ENCODE results near the gene SPOCK1.
"Not testable (repeated sequence)": the region's sequence is repeated elsewhere in the genome, so short reads cannot be mapped to it uniquely, and the experiment has no call there.

The SPOCK1 gene

DNA sequence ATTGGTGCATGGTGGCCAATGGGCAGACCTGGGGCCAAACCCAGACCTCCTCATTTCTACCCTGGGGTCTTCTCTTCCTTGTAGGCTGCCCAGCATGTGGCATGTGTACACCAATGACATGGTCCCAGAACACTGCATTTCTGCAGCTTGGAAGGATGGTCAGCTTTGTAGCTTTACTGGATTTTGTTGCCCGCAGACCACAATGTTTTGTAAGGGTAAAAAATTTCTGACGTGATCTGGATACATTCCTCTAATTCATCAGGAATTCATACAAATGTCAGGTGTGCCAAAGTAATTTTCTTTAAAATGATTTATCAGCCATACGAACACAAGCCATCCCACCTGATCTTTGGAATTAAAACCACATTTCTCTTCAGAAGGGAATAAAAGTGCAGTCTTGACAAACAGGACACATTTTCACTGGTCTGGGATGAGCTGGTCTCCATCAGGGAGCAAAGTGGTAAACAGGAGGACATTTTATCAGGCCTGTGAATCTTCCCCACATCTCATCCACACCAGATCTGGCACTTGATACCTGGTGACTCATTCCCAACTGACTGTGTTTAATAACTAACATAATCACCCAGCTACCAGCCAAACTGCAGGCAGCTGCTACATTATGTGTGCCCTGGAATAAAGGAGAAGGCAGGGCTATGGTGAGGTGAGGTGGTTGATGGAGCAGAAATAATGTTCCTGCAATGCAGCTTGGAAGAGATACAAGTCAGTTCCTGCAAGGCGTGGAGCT, 103.9 kb downstream of the SPOCK1 start:
- peak; percentile 50 for DNase-seq (ENCODE audit: low spot score)

DNA sequence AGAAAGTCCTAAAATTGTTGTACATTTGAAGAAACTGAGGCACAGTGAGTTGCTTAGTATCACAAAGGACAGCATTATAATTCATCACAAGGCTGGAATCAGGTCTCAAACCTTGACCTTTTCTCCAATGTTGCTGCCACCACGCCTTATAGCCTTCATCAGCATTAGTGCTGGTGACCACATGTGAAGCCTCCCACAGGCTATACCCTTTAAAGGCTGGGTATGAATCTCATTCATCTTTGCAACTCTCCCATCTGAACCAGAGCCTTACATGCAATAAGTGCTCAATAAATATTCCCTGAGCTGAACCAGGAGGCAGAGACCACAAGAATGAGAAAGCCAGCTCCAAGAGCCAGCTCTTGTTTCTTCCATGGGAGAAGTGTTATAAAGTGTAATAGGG, 104.7 kb downstream of the SPOCK1 start:
- no peak for DNase-seq (ENCODE audit: low spot score)

GRCh38 chr5:137393196-137393993, 105.7 kb downstream of the SPOCK1 start:
- DNase-seq (ENCODE audit: low spot score), result no peak

DNA sequence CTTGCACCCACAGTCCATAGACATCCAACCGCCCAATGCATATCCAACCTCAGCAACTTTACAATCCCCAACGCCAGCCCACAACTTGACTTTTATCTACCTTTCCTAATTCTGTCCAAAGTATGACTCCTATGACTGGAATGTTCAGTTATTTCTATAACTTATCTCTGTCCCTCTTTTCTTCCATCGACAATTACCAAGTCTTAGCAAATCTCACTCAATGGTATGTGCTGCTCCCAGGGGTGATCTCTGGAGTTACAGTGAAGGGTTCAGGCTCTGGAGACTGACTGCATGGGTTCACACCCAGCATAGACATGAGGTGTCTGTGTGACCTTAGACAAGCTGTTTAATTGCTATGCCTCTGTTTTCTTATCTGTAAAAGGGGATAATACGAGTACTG, 106.9 kb downstream of the SPOCK1 start:
- no peak for DNase-seq (ENCODE audit: low spot score)

- DNase-seq (ENCODE audit: low spot score), result not testable (repeated sequence)
Measured at GRCh38 chr5:137391044-137391443, 108.1 kb downstream of the SPOCK1 start.

GRCh38 chr5:137389042-137389441, 110.1 kb downstream of the SPOCK1 start:
- no peak for DNase-seq (ENCODE audit: low spot score)

- DNase-seq (ENCODE audit: low spot score), result no peak
Measured at GRCh38 chr5:137385064-137385463, 114.1 kb downstream of the SPOCK1 start.

GRCh38 chr5:137383909-137384308, 115.2 kb downstream of the SPOCK1 start:
- no peak for DNase-seq (ENCODE audit: low spot score)

DNA sequence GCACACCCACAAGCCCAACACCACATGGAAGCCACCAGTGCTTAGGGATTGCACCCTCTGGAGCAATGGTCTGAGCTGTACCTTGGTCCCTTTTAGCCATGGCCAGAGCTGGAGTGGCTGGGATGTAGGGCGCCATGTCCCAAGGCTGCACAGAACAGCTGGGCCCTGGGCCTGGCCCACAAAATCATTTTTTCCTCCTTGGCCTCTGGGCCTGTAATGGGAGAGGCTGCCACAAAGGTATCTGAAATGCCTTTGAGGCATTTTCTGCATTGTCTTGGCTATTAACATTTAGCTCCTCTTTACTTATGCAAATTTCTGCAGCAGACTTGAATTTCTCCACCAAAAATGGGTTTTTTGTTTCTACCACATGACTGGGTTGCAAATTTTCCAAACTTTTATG, 117.6 kb downstream of the SPOCK1 start:
- no peak for DNase-seq (ENCODE audit: low spot score)

GRCh38 chr5:137379555-137380286, 119.4 kb downstream of the SPOCK1 start:
- DNase-seq (ENCODE audit: low spot score), result no peak

DNA sequence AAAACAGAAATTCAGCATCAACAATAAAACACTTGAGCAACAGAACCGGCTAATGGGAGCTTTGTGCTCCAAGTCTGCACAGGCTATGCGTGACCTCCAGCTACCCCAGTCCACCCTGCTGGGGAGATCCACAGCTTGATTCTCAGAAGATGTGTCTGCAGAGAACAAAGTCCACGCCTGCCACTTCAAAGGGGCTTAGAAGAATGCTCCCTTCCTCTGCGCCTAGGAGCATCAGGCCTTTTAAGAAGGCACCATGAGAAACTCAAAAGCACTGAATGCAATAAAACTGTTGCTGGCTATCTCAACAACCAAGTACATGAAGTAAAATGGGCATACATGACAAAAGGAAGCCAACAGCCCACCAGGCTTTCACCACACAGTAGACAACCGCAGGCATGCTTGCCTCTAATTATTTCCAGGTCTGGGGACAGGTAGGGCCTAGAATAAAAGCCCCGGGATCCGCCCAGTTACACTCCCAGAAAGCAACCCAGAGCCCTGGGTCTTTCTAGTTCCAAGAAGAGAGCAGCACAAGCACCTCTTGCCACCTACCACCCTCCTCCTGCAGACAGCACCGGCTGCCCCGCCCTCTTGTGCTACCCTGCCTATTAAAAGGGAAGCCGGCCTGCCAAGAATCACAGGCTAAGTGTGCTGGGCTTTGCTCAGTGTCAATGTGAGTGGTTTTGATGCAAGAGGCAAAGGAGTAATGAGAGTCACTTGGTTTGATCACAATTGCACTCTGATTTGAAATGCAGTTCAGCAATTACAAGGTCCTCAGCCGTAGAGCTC, 123.2 kb downstream of the SPOCK1 start:
- DNase-seq (ENCODE audit: low spot score), result peak; percentile 17

GRCh38 chr5:137374110-137374714, 124.9 kb downstream of the SPOCK1 start:
- no peak for DNase-seq (ENCODE audit: low spot score)

DNA sequence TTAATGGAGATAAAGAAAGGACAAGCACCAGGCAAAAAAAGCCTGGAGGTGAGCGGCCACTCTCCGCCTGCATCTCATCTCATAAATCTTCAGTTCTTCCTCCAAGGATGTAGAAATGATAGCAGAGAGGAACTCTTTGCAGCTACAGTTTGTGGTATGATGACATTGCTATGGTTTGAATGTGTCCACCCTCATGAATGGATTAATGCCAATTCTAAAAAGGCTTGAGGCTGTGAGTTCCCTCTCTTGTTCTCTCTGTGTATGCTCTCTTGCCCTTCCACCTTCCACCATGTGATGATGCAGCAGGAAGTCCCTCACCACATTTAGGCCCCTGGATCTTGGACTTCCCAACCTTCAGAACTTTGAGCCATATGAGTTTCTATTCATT, 126.4 kb downstream of the SPOCK1 start:
- DNase-seq (ENCODE audit: low spot score), result no peak

GRCh38 chr5:137372016-137372772, 126.9 kb downstream of the SPOCK1 start:
- DNase-seq (ENCODE audit: low spot score), result no peak

- DNase-seq (ENCODE audit: low spot score), result no peak
Measured at GRCh38 chr5:137370096-137371071, 128.7 kb downstream of the SPOCK1 start.

- no peak for DNase-seq (ENCODE audit: low spot score)
Measured at GRCh38 chr5:137368651-137369050, 130.5 kb downstream of the SPOCK1 start.

DNA sequence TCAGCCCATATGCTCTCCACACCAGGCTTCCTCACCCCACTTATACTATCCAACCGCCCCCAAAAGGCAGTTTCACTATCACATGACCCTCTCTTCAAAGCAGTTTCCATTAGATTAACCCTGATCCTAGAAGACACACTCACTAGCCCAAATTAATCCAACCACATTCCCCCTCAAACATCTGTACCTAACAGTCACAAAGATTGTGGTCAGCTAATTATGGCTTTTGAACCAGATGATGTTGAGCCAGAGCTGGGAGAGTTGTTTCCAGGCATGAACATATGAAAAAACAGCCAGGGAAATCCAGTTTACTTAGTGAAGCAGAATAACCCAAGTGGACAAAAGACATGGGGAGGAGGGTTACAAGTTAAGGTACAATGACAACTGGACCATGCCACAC, 131.2 kb downstream of the SPOCK1 start:
- no peak for DNase-seq (ENCODE audit: low spot score)

DNA sequence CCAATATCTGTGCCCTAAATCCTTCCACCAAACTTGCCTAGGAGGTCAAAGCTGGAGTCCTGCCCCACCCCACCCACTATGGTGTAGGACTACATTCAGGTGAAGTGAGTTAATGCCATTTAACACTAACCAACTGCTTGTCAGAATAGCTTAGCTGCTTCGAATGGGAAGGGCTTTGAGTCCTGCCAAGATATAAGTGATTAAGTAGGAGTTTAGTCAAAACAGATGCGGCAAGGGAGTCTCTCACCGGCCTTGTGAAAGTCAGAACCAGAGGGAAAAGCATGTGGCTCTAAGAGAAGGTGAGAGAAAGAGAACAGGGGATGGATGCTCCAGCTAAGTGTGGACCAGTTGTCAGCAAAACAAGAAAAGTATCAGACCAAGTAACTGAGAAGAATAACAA, 132.6 kb downstream of the SPOCK1 start:
- no peak for DNase-seq (ENCODE audit: low spot score)

DNA sequence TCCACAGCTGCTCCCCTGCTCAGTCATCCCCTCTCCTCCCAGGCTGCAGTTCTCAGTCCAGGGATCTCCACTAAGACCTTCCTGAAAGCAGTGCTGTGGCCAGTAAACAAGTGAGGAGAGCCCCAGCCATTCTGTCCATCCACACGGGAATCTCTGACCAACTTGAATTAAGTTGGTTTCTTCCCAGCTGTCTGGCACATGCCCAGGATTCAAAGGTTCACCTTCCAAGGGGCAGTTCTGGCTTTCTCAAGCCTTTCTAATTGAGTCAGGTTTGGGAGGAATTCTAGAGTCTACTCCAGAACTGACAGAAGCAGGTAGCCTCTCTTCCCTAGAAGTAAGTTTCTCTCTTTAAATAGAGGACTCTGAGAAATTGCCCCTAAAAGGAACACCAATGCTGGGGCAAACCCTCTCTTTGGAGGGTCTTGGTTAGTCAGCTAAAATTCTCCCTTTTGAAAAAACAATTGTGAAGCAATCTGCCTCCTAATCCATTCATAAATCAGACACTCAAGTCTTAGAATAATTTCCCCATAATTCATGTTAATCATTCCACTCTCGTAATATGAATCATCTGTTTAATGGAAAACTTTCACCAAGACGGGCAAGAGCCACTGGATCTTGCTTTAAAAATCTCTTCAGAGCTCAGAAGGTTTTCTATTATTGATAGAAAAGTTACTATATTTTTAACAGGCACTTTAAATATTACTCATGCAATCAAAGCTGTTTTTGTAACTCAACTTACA, 133.8 kb downstream of the SPOCK1 start:
- no peak for DNase-seq (ENCODE audit: low spot score)
